ENCODE results near the gene SLC7A11.

SLC7A11 gene

GRCh38 chr4:138242076-138242833 is at the start of gene SLC7A11:
SLC7A11 (minus strand) TSS chr4:138242349; CDS start chr4:138242069, 280 bp downstream.
- DNase-seq: peak; percentile 70

GRCh38 chr4:138291431-138291830 is 49.3 kb upstream of the SLC7A11 start:
- DNase-seq: no peak

GRCh38 chr4:138290805-138291204 is 48.7 kb upstream of the SLC7A11 start:
- no peak for DNase-seq

GRCh38 chr4:138279286-138279685 is 37.1 kb upstream of the SLC7A11 start:
- DNase-seq: no peak

GRCh38 chr4:138277133-138277532 is 35.0 kb upstream of the SLC7A11 start:
- DNase-seq: no peak

GRCh38 chr4:138275963-138276621 is 33.9 kb upstream of the SLC7A11 start:
- DNase-seq: no peak

- DNase-seq: no peak
Observed at GRCh38 chr4:138275216-138275615, 33.1 kb upstream of the SLC7A11 start.

- DNase-seq: no peak
Observed at GRCh38 chr4:138269175-138269574, 27.0 kb upstream of the SLC7A11 start.

- no peak for DNase-seq
Observed at GRCh38 chr4:138267835-138268234, 25.7 kb upstream of the SLC7A11 start.

GRCh38 chr4:138266948-138267347 is 24.8 kb upstream of the SLC7A11 start:
- no peak for DNase-seq

- no peak for DNase-seq
Observed at GRCh38 chr4:138263247-138263816, 21.2 kb upstream of the SLC7A11 start.

- DNase-seq: no peak
Observed at GRCh38 chr4:138262469-138262868, 20.3 kb upstream of the SLC7A11 start.

GRCh38 chr4:138262030-138262429 is 19.9 kb upstream of the SLC7A11 start:
- no peak for DNase-seq

GRCh38 chr4:138259824-138260223 is 17.7 kb upstream of the SLC7A11 start:
- no peak for DNase-seq

- no peak for DNase-seq
Observed at GRCh38 chr4:138259271-138259670, 17.1 kb upstream of the SLC7A11 start.

GRCh38 chr4:138256608-138257007 is 14.5 kb upstream of the SLC7A11 start:
- no peak for DNase-seq

GRCh38 chr4:138255917-138256597 is 13.9 kb upstream of the SLC7A11 start:
- DNase-seq: no peak

GRCh38 chr4:138252551-138252950 is 10.4 kb upstream of the SLC7A11 start:
- DNase-seq: no peak

- no peak for DNase-seq
Observed at GRCh38 chr4:138251938-138252337, 9.8 kb upstream of the SLC7A11 start.

- DNase-seq: no peak
Observed at GRCh38 chr4:138249132-138249531, 7.0 kb upstream of the SLC7A11 start.

- DNase-seq: no peak
Observed at GRCh38 chr4:138248058-138248457, 5.9 kb upstream of the SLC7A11 start.

GRCh38 chr4:138247643-138248042 is 5.5 kb upstream of the SLC7A11 start:
- no peak for DNase-seq

GRCh38 chr4:138243369-138243768 is 1.2 kb upstream of the SLC7A11 start:
- no peak for DNase-seq

- DNase-seq: no peak
Observed at GRCh38 chr4:138242834-138243156, 646 bp upstream of the SLC7A11 start.
